Ishikawa (cell line): ENCODE data around the gene TSTD1.

Experiments used
- CREB1 ChIP-seq: IDR thresholded peaks from 2 replicates; pipeline ENCODE4 v1.6.1; 2012; ENCODE audit warnings: low read depth
- EGR1 ChIP-seq: IDR thresholded peaks from 2 replicates; pipeline ENCODE4 v1.6.1; 2012
- EP300 ChIP-seq: IDR thresholded peaks from 2 replicates; pipeline ENCODE4 v1.6.1; 2012; ENCODE audit warnings: borderline replicate concordance
- FOXM1 ChIP-seq: IDR thresholded peaks from 2 replicates; pipeline ENCODE4 v1.6.1; 2012; ENCODE audit warnings: low read depth, borderline replicate concordance
- NFIC ChIP-seq: IDR thresholded peaks from 2 replicates; pipeline ENCODE4 v1.6.1; 2012
- RAD21 ChIP-seq: IDR thresholded peaks from 2 replicates; pipeline ENCODE4 v1.6.1; 2012; ENCODE audit warnings: low read depth
- REST ChIP-seq: IDR thresholded peaks from 2 replicates; pipeline ENCODE4 v1.6.1; 2012; ENCODE audit warnings: low read depth, mild to moderate bottlenecking
- TAF1 ChIP-seq: IDR thresholded peaks from 2 replicates; pipeline ENCODE4 v1.6.1; 2012; ENCODE audit warnings: low read depth, mild to moderate bottlenecking
- TCF12 ChIP-seq: IDR thresholded peaks from 2 replicates; pipeline ENCODE4 v1.6.1; 2012; ENCODE audit warnings: low read depth
- TEAD4 ChIP-seq: IDR thresholded peaks from 2 replicates; pipeline ENCODE4 v1.6.1; 2012
- USF1 ChIP-seq: IDR thresholded peaks from 2 replicates; pipeline ENCODE4 v1.6.1; 2012
- YY1 ChIP-seq: IDR thresholded peaks from 2 replicates; pipeline ENCODE4 v1.6.1; 2012; ENCODE audit warnings: low read depth
- ZBTB7A ChIP-seq: IDR thresholded peaks from 2 replicates; pipeline ENCODE4 v1.6.1; 2012; ENCODE audit warnings: low read depth
- TF ChIP-seq, protein P1 (sequence below): IDR thresholded peaks from 2 replicates; pipeline ENCODE4 v1.6.1; 2012

DNA sequence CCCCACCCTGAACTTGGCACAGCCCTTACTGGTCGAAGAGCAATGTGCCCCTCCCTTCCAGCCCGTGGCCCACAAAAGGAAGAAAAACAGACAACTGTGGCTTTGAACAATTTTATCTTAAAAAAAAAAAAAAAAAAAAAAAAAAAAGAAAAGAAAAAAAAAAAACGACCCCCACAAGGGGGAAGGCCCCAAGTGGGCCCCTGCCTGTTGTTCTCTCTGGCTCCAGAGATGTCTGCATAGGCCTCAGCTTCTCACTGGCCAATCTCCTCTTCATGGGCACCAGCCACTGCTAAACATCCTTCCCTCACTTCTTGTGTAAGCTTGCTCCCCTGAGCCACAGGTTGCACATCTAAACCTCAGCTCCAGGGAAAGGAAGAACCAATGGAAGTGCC is 386 bp upstream of the TSTD1 start:
- no peak for TF ChIP-seq CREB1
- no peak for TF ChIP-seq REST
- no peak for TF ChIP-seq EGR1
- TF ChIP-seq, protein P1, sequence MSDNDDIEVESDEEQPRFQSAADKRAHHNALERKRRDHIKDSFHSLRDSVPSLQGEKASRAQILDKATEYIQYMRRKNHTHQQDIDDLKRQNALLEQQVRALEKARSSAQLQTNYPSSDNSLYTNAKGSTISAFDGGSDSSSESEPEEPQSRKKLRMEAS, result no peak
- TF ChIP-seq RAD21, result no peak
- no peak for TF ChIP-seq NFIC
- TF ChIP-seq USF1, result no peak
- no peak for TF ChIP-seq ZBTB7A
- no peak for TF ChIP-seq YY1
- no peak for TF ChIP-seq TAF1
- TF ChIP-seq EP300, result no peak
- TF ChIP-seq TEAD4, result no peak
- no peak for TF ChIP-seq TCF12
- no peak for TF ChIP-seq FOXM1
